Activated T-cell treated with anti-CD3 and anti-CD28 coated beads, Interleukin-2, amount 50 U/mL, for 24 hours (primary cell): ENCODE data around the gene LZTR1.
A peak's percentile ranks its signal among the peaks of the same experiment; 100 is the strongest.

Experiments used
- DNase-seq: peaks from one replicate; pipeline ENCODE4 v3.0.0-alpha.2; 2020
- H3K27ac Mint-ChIP-seq: 2 replicates; pipeline ENCODE4 v1.8.0; 2020; ENCODE audit warnings: mild to moderate bottlenecking, mixed read lengths
- H3K27me3 Mint-ChIP-seq: 2 replicates; pipeline ENCODE4 v1.8.0; 2020; ENCODE audit warnings: mixed read lengths
- H3K36me3 Mint-ChIP-seq: 2 replicates; pipeline ENCODE4 v1.8.0; 2020; ENCODE audit warnings: low read depth, mixed read lengths
- H3K4me1 Mint-ChIP-seq: 2 replicates; pipeline ENCODE4 v1.8.0; 2020; ENCODE audit warnings: low read depth, mixed read lengths
- H3K4me3 Mint-ChIP-seq: 2 replicates; pipeline ENCODE4 v1.8.0; 2020; ENCODE audit warnings: mild to moderate bottlenecking, moderate library complexity, mixed read lengths
- H3K9me3 Mint-ChIP-seq: 2 replicates; pipeline ENCODE4 v1.8.0; 2020; ENCODE audit warnings: mixed read lengths

LZTR1 gene

GRCh38 chr22:20991252-20992055 lies 9.4 kb downstream of the LZTR1 start:
- Mint-ChIP-seq H3K27me3 (no peaks in the 10 kb centered on the region), H3K9me3 (no peaks in the 10 kb centered on the region), H3K4me3 (no peak overlapping the region), H3K36me3 (peaks cover 86% of the 10 kb centered on the region), H3K27ac (no peak overlapping the region), H3K4me1 (no peaks in the 10 kb centered on the region)
- DNase-seq = no peak

GRCh38 chr22:20992056-20992442 lies 10.0 kb downstream of the LZTR1 start:
- no peak overlapping the region for H3K4me3 Mint-ChIP-seq
- DNase-seq = no peak
- no peak overlapping the region for H3K27ac Mint-ChIP-seq
- H3K4me1 Mint-ChIP-seq = no peaks in the 10 kb centered on the region
- H3K9me3 Mint-ChIP-seq = no peaks in the 10 kb centered on the region
- no peaks in the 10 kb centered on the region for H3K27me3 Mint-ChIP-seq
- peaks cover 83% of the 10 kb centered on the region for H3K36me3 Mint-ChIP-seq

GRCh38 chr22:20992456-20993303 lies 10.6 kb downstream of the LZTR1 start:
- Mint-ChIP-seq H3K27ac (no peak overlapping the region), H3K9me3 (no peaks in the 10 kb centered on the region), H3K36me3 (peaks cover 83% of the 10 kb centered on the region), H3K4me1 (no peaks in the 10 kb centered on the region), H3K4me3 (no peak overlapping the region), H3K27me3 (no peaks in the 10 kb centered on the region)
- DNase-seq = no peak

- Mint-ChIP-seq H3K4me1 (no peaks in the 10 kb centered on the region), H3K9me3 (no peaks in the 10 kb centered on the region), H3K27me3 (no peaks in the 10 kb centered on the region), H3K27ac (no peak overlapping the region), H3K36me3 (peaks cover 83% of the 10 kb centered on the region), H3K4me3 (no peak overlapping the region)
- DNase-seq = no peak
Observed at GRCh38 chr22:20993304-20994127, 11.4 kb downstream of the LZTR1 start.

- Mint-ChIP-seq H3K4me3 (no peak overlapping the region), H3K9me3 (no peaks in the 10 kb centered on the region), H3K27me3 (no peaks in the 10 kb centered on the region), H3K36me3 (peaks cover 83% of the 10 kb centered on the region), H3K4me1 (peaks cover 5% of the 10 kb centered on the region), H3K27ac (peak overlapping the region; percentile 6)
- DNase-seq = no peak
Observed at GRCh38 chr22:20994128-20994901, 12.2 kb downstream of the LZTR1 start.

DNA sequence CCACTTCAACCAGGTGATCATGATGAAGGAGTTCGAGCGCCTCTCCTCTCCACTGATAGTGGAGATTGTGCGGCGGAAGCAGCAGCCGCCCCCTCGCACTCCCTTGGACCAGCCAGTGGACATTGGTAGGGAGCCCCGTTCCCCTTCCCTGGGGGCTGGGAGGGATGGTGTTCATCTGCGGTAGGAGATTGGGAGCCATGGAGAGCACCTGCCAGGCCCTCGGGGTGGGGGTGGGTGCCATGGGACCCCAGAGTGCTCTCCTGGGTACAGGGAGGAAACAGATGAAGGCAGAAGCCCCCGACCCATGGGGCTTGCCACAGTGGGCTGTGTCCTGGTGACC lies 12.8 kb downstream of the LZTR1 start:
- no peaks in the 10 kb centered on the region for H3K9me3 Mint-ChIP-seq
- no peaks in the 10 kb centered on the region for H3K27me3 Mint-ChIP-seq
- peaks cover 86% of the 10 kb centered on the region for H3K36me3 Mint-ChIP-seq
- peaks cover 8% of the 10 kb centered on the region for H3K4me1 Mint-ChIP-seq
- no peak for DNase-seq
- H3K4me3 Mint-ChIP-seq = no peak overlapping the region
- peak overlapping the region; percentile 6 for H3K27ac Mint-ChIP-seq

DNA sequence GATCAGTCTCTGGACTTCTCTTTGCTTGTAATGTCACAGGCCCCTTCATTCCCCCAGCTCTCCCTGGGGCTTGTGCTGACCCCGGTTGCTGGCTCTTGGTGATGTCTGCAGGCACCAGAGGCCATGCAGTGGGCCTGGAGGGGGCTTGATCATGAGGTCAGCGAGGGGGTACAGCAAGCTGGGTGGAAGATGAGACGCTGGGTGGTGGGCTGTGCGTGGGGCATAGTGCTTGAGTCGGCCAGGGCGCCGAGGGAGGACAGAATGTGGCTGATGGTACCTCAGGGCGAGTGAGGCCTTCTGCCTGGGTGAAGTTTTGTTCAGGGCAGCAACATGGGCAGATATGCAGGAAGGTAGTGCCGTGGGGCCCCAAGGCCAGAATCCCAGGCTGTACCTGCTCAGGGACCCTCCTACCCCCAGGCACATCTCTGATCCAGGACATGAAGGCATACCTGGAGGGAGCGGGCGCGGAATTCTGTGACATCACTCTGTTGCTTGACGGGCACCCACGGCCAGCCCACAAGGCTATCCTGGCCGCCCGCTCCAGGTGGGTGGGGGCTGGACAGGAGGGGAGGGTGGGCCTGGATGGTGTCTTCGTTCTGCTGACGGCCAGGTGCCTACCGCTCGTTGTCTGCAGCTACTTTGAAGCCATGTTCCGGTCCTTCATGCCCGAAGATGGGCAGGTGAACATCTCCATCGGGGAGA lies 13.4 kb downstream of the LZTR1 start:
- peak overlapping the region; percentile 67 for H3K27ac Mint-ChIP-seq
- no peaks in the 10 kb centered on the region for H3K27me3 Mint-ChIP-seq
- no peak overlapping the region for H3K4me3 Mint-ChIP-seq

GRCh38 chr22:20996031-20996410 lies 13.9 kb downstream of the LZTR1 start:
- peak overlapping the region; percentile 65 for H3K27ac Mint-ChIP-seq
- H3K4me1 Mint-ChIP-seq = peaks cover 19% of the 10 kb centered on the region
- no peaks in the 10 kb centered on the region for H3K27me3 Mint-ChIP-seq
- H3K36me3 Mint-ChIP-seq = peaks cover 88% of the 10 kb centered on the region
- H3K4me3 Mint-ChIP-seq = no peak overlapping the region
- DNase-seq = no peak
- no peaks in the 10 kb centered on the region for H3K9me3 Mint-ChIP-seq

More for the DNA sequence above, 13.4 kb downstream of the LZTR1 start:
- peaks cover 88% of the 10 kb centered on the region for H3K36me3 Mint-ChIP-seq
- no peak for DNase-seq
- peaks cover 14% of the 10 kb centered on the region for H3K4me1 Mint-ChIP-seq
- no peaks in the 10 kb centered on the region for H3K9me3 Mint-ChIP-seq

DNA sequence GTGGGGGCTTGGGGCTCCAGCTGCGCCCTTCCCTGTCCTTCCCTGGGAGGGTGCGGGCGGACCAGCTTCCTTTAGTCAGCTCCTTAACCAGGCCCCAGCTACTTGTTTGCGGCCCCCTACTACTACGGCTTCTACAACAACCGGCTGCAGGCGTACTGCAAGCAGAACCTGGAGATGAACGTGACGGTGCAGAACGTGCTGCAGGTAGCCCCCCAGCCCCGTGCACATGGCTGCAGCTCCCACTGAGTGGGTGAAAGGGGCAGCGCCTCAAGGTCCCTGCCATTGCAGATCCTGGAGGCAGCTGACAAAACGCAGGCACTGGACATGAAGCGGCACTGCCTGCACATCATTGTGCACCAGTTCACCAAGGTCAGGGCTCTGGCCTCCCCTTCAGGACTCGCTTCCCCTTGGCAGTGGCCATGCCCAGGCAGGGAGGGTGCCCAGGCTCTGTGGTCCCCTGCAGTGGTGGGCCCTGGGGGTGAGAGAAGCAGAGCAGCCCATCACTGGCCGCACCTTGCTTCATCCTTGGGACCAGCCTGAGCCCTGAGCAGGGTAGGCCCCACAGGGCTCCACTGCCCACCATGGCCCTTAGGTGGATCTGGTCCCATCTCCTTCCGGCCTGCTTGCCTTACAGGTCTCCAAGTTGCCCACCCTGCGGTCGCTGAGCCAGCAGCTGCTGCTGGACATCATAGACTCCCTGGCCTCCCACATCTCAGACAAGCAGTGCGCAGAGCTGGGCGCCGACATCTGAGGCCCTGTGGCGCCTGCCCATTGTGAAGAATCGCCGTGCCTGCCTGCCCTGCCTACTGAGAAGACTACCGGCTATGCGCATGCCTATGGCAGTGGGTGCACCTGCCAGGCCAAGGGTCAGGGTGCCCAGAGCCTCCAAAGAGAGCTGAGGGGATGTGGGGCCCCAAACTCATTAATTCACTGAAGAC lies 14.8 kb downstream of the LZTR1 start:
- peak overlapping the region; percentile 44 for H3K27ac Mint-ChIP-seq
- no peaks in the 10 kb centered on the region for H3K9me3 Mint-ChIP-seq
- no peak for DNase-seq
- peaks cover 86% of the 10 kb centered on the region for H3K36me3 Mint-ChIP-seq
- H3K27me3 Mint-ChIP-seq = no peaks in the 10 kb centered on the region
- H3K4me1 Mint-ChIP-seq = peaks cover 23% of the 10 kb centered on the region
- no peak overlapping the region for H3K4me3 Mint-ChIP-seq

DNA sequence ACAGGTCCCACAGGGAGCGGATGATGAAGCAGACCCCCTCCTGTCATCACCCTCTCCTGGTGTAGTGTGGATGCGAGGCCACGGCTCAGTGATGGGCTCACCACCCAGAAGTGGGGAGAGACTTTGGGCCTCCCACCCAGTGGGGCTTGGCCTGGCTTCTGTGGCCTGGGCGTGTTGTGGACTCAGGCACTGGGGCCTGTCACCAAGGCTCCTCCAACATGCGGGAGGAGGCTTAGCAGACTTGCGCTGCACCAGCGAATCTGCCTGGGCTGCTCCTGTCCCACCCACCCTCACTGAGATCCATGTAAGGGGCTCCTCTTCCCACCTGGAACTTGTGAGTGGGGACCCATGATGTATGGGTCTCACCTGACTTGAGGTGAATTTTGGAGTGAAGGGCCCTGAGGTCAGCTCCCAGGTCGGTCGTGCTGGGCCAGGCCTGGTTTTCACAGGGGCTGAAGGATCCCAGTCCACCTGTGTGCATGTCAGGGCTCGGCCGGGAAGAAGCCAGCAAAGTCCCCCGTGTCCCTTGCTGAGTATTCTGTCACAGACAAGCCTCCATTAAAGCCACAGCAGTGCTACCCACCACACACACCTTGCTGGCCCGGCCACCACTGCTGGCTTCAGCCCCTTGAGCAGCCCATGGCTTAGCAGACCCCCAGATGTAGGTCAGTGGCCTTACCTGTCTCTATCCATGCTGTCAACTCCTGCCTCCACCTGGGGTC lies 15.6 kb downstream of the LZTR1 start:
- Mint-ChIP-seq H3K4me3 (no peak overlapping the region), H3K4me1 (peaks cover 23% of the 10 kb centered on the region), H3K36me3 (peaks cover 84% of the 10 kb centered on the region), H3K9me3 (no peaks in the 10 kb centered on the region), H3K27ac (peak overlapping the region; percentile 99), H3K27me3 (no peaks in the 10 kb centered on the region)
- DNase-seq = no peak

- DNase-seq = peak; percentile 41
Observed at GRCh38 chr22:20998411-20999336, 16.6 kb downstream of the LZTR1 start.

More at GRCh38 chr22:20998411-20999336, 16.6 kb downstream of the LZTR1 start:
- Mint-ChIP-seq H3K27ac (peak overlapping the region; percentile 99), H3K4me3 (peak overlapping the region; percentile 35), H3K4me1 (peaks cover 31% of the 10 kb centered on the region), H3K9me3 (no peaks in the 10 kb centered on the region), H3K27me3 (no peaks in the 10 kb centered on the region), H3K36me3 (peaks cover 80% of the 10 kb centered on the region)
